K562 (cell line): ENCODE data around the gene FXN. TPM values are rescaled to one million over a fixed set of nuclear protein-coding genes. Genes with fewer than 3 reads are reported as not detected.

Experiments used
- ATAC-seq: fragments of 200-7000 bp; cut with Tn5 transposase; 3 replicates; pipeline ENCODE4 v1.9.1; 2020; ENCODE audit warnings: moderate library complexity
- BruUV-seq: library from RNA; stranded (reverse); fragments of 400-500 nt; replicated peaks from 2 replicates; lab custom pipeline; 2021; lab: Mats Ljungman, UMichigan
- CTCF ChIA-PET: fragments of 300-600 bp; formaldehyde crosslinking; extraction: SDS; loops from one replicate; lab custom pipeline; 2021; ENCODE audit warnings: low intra/inter-chr PET ratio; lab: Yijun Ruan, JAX
- POLR2A ChIA-PET: fragments of 300-600, 350-650 bp; sonication (Branson Sonifier 250); formaldehyde crosslinking; extraction: SDS; loops from one replicate; lab custom pipeline; 2021; ENCODE audit warnings: antibody characterized with exemption, inconsistent platforms; lab: Yijun Ruan, JAX
- DNase-seq, 4 experiments: peaks; one replicate each; pipeline versions ENCODE4 v3.0.0 to v3.0.0-alpha.2; 2011 to 2018; ENCODE audit warnings: low spot score in 3 of 4, mixed read lengths in 3 of 4; ENCODE audit errors: extremely low read depth in 1 of 4
- FAIRE-seq: peaks from 2 replicates; lab custom pipeline; 2011; peaks lifted over from hg19 to GRCh38; lab: Jason Lieb, UNC
- H2AFZ ChIP-seq: 2 replicates; pipeline ENCODE4 v1.6.0; 2011; ENCODE audit warnings: low read depth, low read length, control low read depth, inconsistent platforms
- H3K27ac ChIP-seq: fragments of 200-600 bp; 3 replicates; pipeline ENCODE4 v1.8.0; 2011; ENCODE audit warnings: low read depth, mild to moderate bottlenecking, control low read depth, inconsistent platforms, low read length, moderate library complexity, mixed read lengths; ENCODE audit errors: extremely low read depth
- H3K27me3 ChIP-seq, 2 experiments: fragments of 300-600 bp in 1 of 2; 2 replicates in 1 of 2; 3 replicates in 1 of 2; pipeline versions ENCODE4 v1.6.0 to v1.8.0; 2011; ENCODE audit warnings: inconsistent platforms in 2 of 2, low read length in 2 of 2, mild to moderate bottlenecking in 1 of 2, mixed read lengths in 1 of 2, moderate library complexity in 1 of 2; ENCODE audit not compliant: control insufficient read depth in 2 of 2, insufficient read depth in 2 of 2
- H3K36me3 ChIP-seq: fragments of 300-600 bp; 3 replicates; pipeline ENCODE4 v1.8.0; 2011; ENCODE audit warnings: mild to moderate bottlenecking, low read length, inconsistent platforms; ENCODE audit not compliant: control insufficient read depth, insufficient read depth
- H3K4me1 ChIP-seq, 2 experiments: fragments of 200-600 bp in 1 of 2; replicated peaks in 1 of 2; 2 replicates in 1 of 2; 3 replicates in 1 of 2; pipeline versions ENCODE4 v1.5.1 to v1.8.0; 2011; ENCODE audit warnings: inconsistent platforms in 2 of 2, low read length in 2 of 2, mild to moderate bottlenecking in 1 of 2, mixed read lengths in 1 of 2, moderate library complexity in 1 of 2; ENCODE audit not compliant: control insufficient read depth in 2 of 2, insufficient read depth in 2 of 2
- H3K4me2 ChIP-seq: 2 replicates; pipeline ENCODE4 v1.6.1; 2011; ENCODE audit warnings: low read length, control low read depth, inconsistent platforms, mixed read lengths; ENCODE audit not compliant: insufficient read depth
- H3K4me3 ChIP-seq: fragments of 200-600 bp; sonication (generic), shearing (Covaris generic); 2 replicates; pipeline ENCODE4 v1.5.1; 2016; ENCODE audit warnings: control low read depth, inconsistent platforms
- H3K79me2 ChIP-seq: fragments of 200-600 bp; 3 replicates; pipeline ENCODE4 v1.8.0; 2011; ENCODE audit warnings: low read length, inconsistent platforms; ENCODE audit not compliant: control insufficient read depth, insufficient read depth
- H3K9ac ChIP-seq, 2 experiments: 2 replicates each; pipeline versions ENCODE4 v1.6.0 to v1.6.1; 2011; ENCODE audit warnings: low read depth in 2 of 2, low read length in 2 of 2, control low read depth in 1 of 2, inconsistent platforms in 1 of 2, mild to moderate bottlenecking in 1 of 2, mixed read lengths in 1 of 2; ENCODE audit not compliant: insufficient read depth in 1 of 2
- H3K9me1 ChIP-seq: one replicate; pipeline ENCODE4 v1.6.0; 2011; ENCODE audit warnings: inconsistent platforms, mild to moderate bottlenecking, low read length, moderate library complexity; ENCODE audit not compliant: control insufficient read depth, insufficient read depth
- H3K9me3 ChIP-seq: replicated peaks from 2 replicates; pipeline ENCODE4 v1.5.1; 2011; ENCODE audit warnings: low read depth, low read length, inconsistent platforms; ENCODE audit not compliant: control insufficient read depth, insufficient read depth
- H4K20me1 ChIP-seq: replicated peaks from 2 replicates; pipeline ENCODE4 v1.6.1; 2011; ENCODE audit warnings: low read length, inconsistent platforms, mixed read lengths; ENCODE audit not compliant: control insufficient read depth, insufficient read depth
- CBX5 ChIP-seq: IDR thresholded peaks from 2 replicates; pipeline ENCODE4 v1.6.1; 2014; ENCODE audit warnings: low read depth, borderline replicate concordance
- CEBPG ChIP-seq, 3 experiments: fragments of 200-800 bp in 1 of 3; sonication (Bioruptor generic) in 1 of 3; sonication (generic) in 1 of 3; formaldehyde crosslinking in 1 of 3; IDR thresholded peaks in 2 of 3; conservative IDR thresholded peaks in 1 of 3; 2 replicates each; pipeline versions ENCODE4 v1.6.1 to v1.8.0; 2016 to 2022; ENCODE audit warnings: missing compliant biosample characterization in 2 of 3, missing genetic modification characterization in 2 of 3, mild to moderate bottlenecking in 1 of 3, missing genetic modification reagents in 1 of 3
- FIP1L1 ChIP-seq: fragments of 200-400 bp; formaldehyde crosslinking; IDR thresholded peaks from 2 replicates; pipeline ENCODE4 v1.6.1; 2018; ENCODE audit warnings: mild to moderate bottlenecking, low read depth, low read length; ENCODE audit not compliant: poor library complexity, severe bottlenecking
- HDAC2 ChIP-seq: fragments of 450-650 bp; IDR thresholded peaks from 2 replicates; pipeline ENCODE4 v1.6.1; 2016; ENCODE audit warnings: mild to moderate bottlenecking
- HIVEP1 ChIP-seq: fragments of 250-450 bp; sonication (Bioruptor Pico); IDR thresholded peaks from 2 replicates; pipeline ENCODE4 v1.4.0; 2020; ENCODE audit warnings: mild to moderate bottlenecking
- MCM7 ChIP-seq, 2 experiments: fragments of 450-650 bp; IDR thresholded peaks; 2 replicates each; pipeline ENCODE4 v1.6.1; 2016 to 2018
- NFIX ChIP-seq: fragments of 250-450 bp; sonication (Bioruptor Pico); IDR thresholded peaks from 2 replicates; pipeline ENCODE4 v1.4.0; 2020; ENCODE audit warnings: low read depth, mild to moderate bottlenecking, moderate library complexity
- TSC22D4 ChIP-seq: fragments of 450-650 bp; IDR thresholded peaks from 2 replicates; pipeline ENCODE4 v1.6.1; 2016; ENCODE audit warnings: missing genetic modification characterization, missing biosample characterization, control low read depth
- ZC3H8 ChIP-seq: fragments of 450-650 bp; IDR thresholded peaks from 2 replicates; pipeline ENCODE4 v1.6.1; 2017
- ZNF124 ChIP-seq: sonication (generic); formaldehyde crosslinking; IDR thresholded peaks from 2 replicates; pipeline ENCODE4 v1.8.1; 2022; ENCODE audit warnings: missing genetic modification reagents
- ZNF143 ChIP-seq: sonication (generic); formaldehyde crosslinking; IDR thresholded peaks from 2 replicates; pipeline ENCODE4 v1.9.0; 2022; ENCODE audit warnings: mild to moderate bottlenecking, missing genetic modification reagents
- WGBS: fragments of 100-300 bp; shearing (Covaris generic); methylation state at CpG from one replicate; pipeline ENCODE4 v1.1.6; 2016; ENCODE audit warnings: low coverage, mixed read lengths; ENCODE audit not compliant: insufficient coverage; ENCODE audit errors: missing lambda C conversion rate; 5-methylcytosine and 5-hydroxymethylcytosine counted together
- in situ Hi-C: fragments of 300-500 bp; cut with MboI; formaldehyde crosslinking; loops from 4 replicates; pipeline ENCODE4 v1.15.0; 2018; ENCODE audit warnings: inconsistent platforms, mixed read lengths
- intact Hi-C: fragments of 100-400 bp; cut with micrococcal nuclease; formaldehyde crosslinking; loops from 2 replicates; pipeline ENCODE4 v1.14.2; 2022
- polyA plus RNA-seq, 8 experiments: library from polyadenylated mRNA; depleted of rRNA in 4 of 8; stranded (reverse) in 5 of 8; unstranded in 3 of 8; fragments of >200 nt; fragmentation: Nextera tagmentation in 2 of 8; fragmentation: Illumina TruSeq in 1 of 8; extraction: Ambion mirVana in 2 of 8; extraction: Trizol in 1 of 8; gene quantifications; 2 replicates each; pipeline versions ENCODE4 v1.2.1 to v1.2.3, GENCODE V29; 2011 to 2014; ENCODE audit warnings: inconsistent platforms in 1 of 8, missing spikeins in 1 of 8
- total RNA-seq, 7 experiments: library from RNA; depleted of rRNA in 6 of 7; stranded (reverse); fragments of >200 nt in 6 of 7; fragmentation: Illumina TruSeq in 2 of 7; extraction: Trizol in 2 of 7; gene quantifications; 2 replicates each; pipeline versions ENCODE4 v1.2.1 to v1.2.3, GENCODE V29; 2011 to 2021; ENCODE audit warnings: low replicate concordance in 1 of 7

The FXN gene
- total and polyA plus RNA-seq, 9 of the 15 experiments (the other 6 are each of a cell fraction or from before 2014, with no cell fraction given), result 7.6 to 51.5 (median 30.3) TPM

DNA sequence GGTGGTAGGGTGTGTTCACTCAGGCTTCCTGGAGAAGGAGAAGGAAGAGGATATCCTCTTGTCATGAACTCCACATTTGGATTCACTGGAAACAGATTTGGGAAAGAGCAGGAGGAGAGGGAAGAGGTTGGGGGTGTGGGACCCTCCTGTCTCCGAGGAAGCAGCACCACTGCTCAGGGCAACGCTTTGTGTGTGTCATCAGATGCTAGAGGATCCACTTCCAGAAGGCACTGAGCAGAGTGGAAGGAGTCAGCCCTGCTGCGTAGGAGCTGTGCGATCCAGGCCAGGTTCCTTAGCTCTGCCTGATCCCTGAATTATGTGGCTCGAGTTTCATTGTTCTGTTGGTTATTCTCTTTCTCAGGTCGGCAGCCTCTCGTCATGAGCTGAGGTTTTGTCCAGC is 101.2 kb downstream of the FXN start:
- H3K9ac ChIP-seq, result peak overlapping the region in 1 of 2 experiments; percentile 71; a peak in 1 of 4 replicates
- H3K4me3 ChIP-seq, result no peak overlapping the region
- H3K27me3 ChIP-seq, result no peaks in the 10 kb centered on the region
- 44% methylated on average over 5 of the region's 7 CpGs for WGBS
- POLR2A ChIA-PET, result interaction anchor here (1.0 kb wide), 1 partner anchor 50 kb away, joined by 3 read pairs; no protein-coding TSS in a partner anchor
- TF ChIP-seq HDAC2 (no peak), CBX5 (no peak), ZC3H8 (no peak), ZNF143 (CRISPR knock-in tag) (no peak), NFIX (no peak), TSC22D4 (tag) (no peak), FIP1L1 (no peak), HIVEP1 (CRISPR knock-in tag) (no peak), ZNF124 (CRISPR knock-in tag) (no peak), CEBPG (CRISPR knock-in tag; IDR thresholded peaks at IDR 0.05) (no peak), CEBPG (tag; conservative IDR thresholded peaks at IDR 0.05 in 1 of 2, IDR thresholded peaks at IDR 0.05 in 1 of 2) (no peak), MCM7 (IDR thresholded peaks at IDR 0.05) (no peak)
- no peaks in the 10 kb centered on the region for H3K9me3 ChIP-seq
- H2AFZ ChIP-seq, result no peak overlapping the region
- H3K36me3 ChIP-seq, result no peaks in the 10 kb centered on the region
- no TSS peak for BruUV-seq
- no peak for ATAC-seq
- H3K27ac ChIP-seq, result no peak overlapping the region
- H4K20me1 ChIP-seq, result no peaks in the 10 kb centered on the region
- no peak overlapping the region for H3K4me2 ChIP-seq
- in situ Hi-C loops (no loop called here), intact Hi-C loops (loop anchor here (5.0 kb wide), 1 partner anchor 84 kb away; no protein-coding TSS in a partner anchor)
- CTCF ChIA-PET, result no interaction called here
- H3K9me1 ChIP-seq, result peaks cover 3% of the 10 kb centered on the region
- peaks cover 0 to 3% of the 10 kb centered on the region in 2 experiments; a peak in 3 of 5 replicates for H3K4me1 ChIP-seq
- DNase-seq, result no peak
- FAIRE-seq, result no peak
- H3K79me2 ChIP-seq, result no peaks in the 10 kb centered on the region
